A673 (cell line): ENCODE measurements around the gene HECW1. TPM values are rescaled to one million over a fixed set of nuclear protein-coding genes. Genes with fewer than 3 reads are reported as not detected.

Experiments used
- BruUV-seq: library from RNA; stranded (reverse); fragments of 400-500 nt; replicated peaks from 2 replicates; lab custom pipeline; 2021; lab: Mats Ljungman, UMichigan
- CTCF ChIA-PET: fragments of 300-600 bp; sonication (Branson Sonifier 250); formaldehyde crosslinking; loops from one replicate; lab custom pipeline; 2022; ENCODE audit warnings: antibody characterized with exemption; lab: Charles Lee
- POLR2A ChIA-PET: fragments of 300-600 bp; sonication (Branson Sonifier 250); formaldehyde crosslinking; loops from one replicate; lab custom pipeline; 2022; ENCODE audit warnings: antibody characterized with exemption; ENCODE audit not compliant: low non-redundant PET; lab: Charles Lee
- DNase-seq: peaks from one replicate; pipeline ENCODE4 v3.0.0-alpha.2; 2015; ENCODE audit warnings: low spot score
- H3K27ac ChIP-seq: fragments of 200-600 bp; sonication (generic); 2 replicates; pipeline ENCODE4 v1.5.1; 2016; ENCODE audit warnings: mixed run types, low read depth, mild to moderate bottlenecking, mixed read lengths, antibody characterized with exemption, low read length; ENCODE audit not compliant: poor library complexity, severe bottlenecking
- H3K27me3 ChIP-seq: fragments of 200-600 bp; sonication (generic); replicated peaks from 2 replicates; pipeline ENCODE4 v1.6.1; 2017; ENCODE audit warnings: mixed run types, low read depth, mild to moderate bottlenecking, mixed read lengths, antibody characterized with exemption, low read length; ENCODE audit not compliant: insufficient read depth, poor library complexity
- H3K36me3 ChIP-seq: fragments of 200-600 bp; sonication (generic); 2 replicates; pipeline ENCODE4 v1.6.1; 2016; ENCODE audit warnings: mixed run types, mild to moderate bottlenecking, mixed read lengths, antibody characterized with exemption, low read length; ENCODE audit not compliant: insufficient read depth, poor library complexity, severe bottlenecking
- H3K4me1 ChIP-seq: fragments of 200-600 bp; sonication (generic); 2 replicates; pipeline ENCODE4 v1.6.1; 2017; ENCODE audit warnings: mixed run types, mild to moderate bottlenecking, mixed read lengths, antibody characterized with exemption, low read length; ENCODE audit not compliant: insufficient read depth, poor library complexity, severe bottlenecking
- H3K4me3 ChIP-seq: fragments of 200-600 bp; sonication (generic); 2 replicates; pipeline ENCODE4 v1.5.1; 2016; ENCODE audit warnings: low read depth, mixed run types, mild to moderate bottlenecking, mixed read lengths, low read length; ENCODE audit not compliant: poor library complexity, severe bottlenecking
- H3K9me3 ChIP-seq: fragments of 200-600 bp; sonication (generic); 2 replicates; pipeline ENCODE4 v1.6.1; 2016; ENCODE audit warnings: mixed run types, low read depth, mild to moderate bottlenecking, mixed read lengths, antibody characterized with exemption, low read length; ENCODE audit not compliant: poor library complexity, severe bottlenecking
- EZH2 ChIP-seq: fragments of 200-600 bp; sonication (generic); IDR thresholded peaks from 2 replicates; pipeline ENCODE4 v1.6.1; 2017; ENCODE audit warnings: borderline replicate concordance, low read depth, mild to moderate bottlenecking, mixed read lengths, antibody characterized with exemption, low read length; ENCODE audit not compliant: poor library complexity, severe bottlenecking
- intact Hi-C: fragments of 100-400 bp; cut with micrococcal nuclease; formaldehyde crosslinking; loops from one replicate; pipeline ENCODE4 v1.10.0; 2022; ENCODE audit not compliant: unreplicated experiment
- total RNA-seq: library from RNA; stranded (reverse); gene quantifications from 2 replicates; pipeline ENCODE4 v1.2.3, GENCODE V29; 2021
- TF ChIP-seq, protein P1 (sequence below): fragments of 300-800, 200-600 bp; sonication (generic); conservative IDR thresholded peaks from 2 replicates; pipeline ENCODE4 v1.5.1; 2017; ENCODE audit warnings: low read depth, mild to moderate bottlenecking, antibody characterized with exemption, low read length, moderate library complexity, mixed read lengths

The HECW1 gene
- total RNA-seq, 1 experiment from 2014 or later: 0.39 TPM

DNA sequence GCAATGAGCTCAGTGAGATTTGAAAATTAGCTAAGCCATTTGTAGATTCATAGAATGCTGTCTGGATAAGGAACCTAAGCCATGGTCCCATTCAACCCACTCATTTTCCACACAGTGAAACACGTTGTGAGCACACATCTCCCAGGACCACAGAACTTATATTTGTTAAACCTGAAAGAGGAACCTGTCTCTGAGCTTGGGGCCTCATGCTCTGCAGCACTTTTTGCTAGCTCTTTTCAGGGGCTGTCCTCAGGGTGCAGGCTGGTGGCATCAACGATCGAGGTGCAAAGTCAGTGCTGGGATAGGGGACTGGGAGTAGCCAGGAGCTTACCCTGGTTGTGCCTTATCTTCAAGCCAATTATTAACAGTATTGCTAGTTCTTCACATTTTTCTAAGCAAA lies 11.9 kb downstream of the HECW1 start:
- Histone ChIP-seq H3K4me1 (no peaks in the 10 kb centered on the region), H3K27ac (no peak overlapping the region), H3K4me3 (no peak overlapping the region), H3K36me3 (no peaks in the 10 kb centered on the region), H3K27me3 (no peaks in the 10 kb centered on the region), H3K9me3 (no peaks in the 10 kb centered on the region)
- ChIA-PET CTCF (no interaction called here), POLR2A (no interaction called here)
- intact Hi-C loops: no loop called here
- TF ChIP-seq, protein P1, sequence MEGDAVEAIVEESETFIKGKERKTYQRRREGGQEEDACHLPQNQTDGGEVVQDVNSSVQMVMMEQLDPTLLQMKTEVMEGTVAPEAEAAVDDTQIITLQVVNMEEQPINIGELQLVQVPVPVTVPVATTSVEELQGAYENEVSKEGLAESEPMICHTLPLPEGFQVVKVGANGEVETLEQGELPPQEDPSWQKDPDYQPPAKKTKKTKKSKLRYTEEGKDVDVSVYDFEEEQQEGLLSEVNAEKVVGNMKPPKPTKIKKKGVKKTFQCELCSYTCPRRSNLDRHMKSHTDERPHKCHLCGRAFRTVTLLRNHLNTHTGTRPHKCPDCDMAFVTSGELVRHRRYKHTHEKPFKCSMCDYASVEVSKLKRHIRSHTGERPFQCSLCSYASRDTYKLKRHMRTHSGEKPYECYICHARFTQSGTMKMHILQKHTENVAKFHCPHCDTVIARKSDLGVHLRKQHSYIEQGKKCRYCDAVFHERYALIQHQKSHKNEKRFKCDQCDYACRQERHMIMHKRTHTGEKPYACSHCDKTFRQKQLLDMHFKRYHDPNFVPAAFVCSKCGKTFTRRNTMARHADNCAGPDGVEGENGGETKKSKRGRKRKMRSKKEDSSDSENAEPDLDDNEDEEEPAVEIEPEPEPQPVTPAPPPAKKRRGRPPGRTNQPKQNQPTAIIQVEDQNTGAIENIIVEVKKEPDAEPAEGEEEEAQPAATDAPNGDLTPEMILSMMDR: no peak
- TF ChIP-seq EZH2: no peak
- no peak for DNase-seq
- BruUV-seq: no TSS peak

DNA sequence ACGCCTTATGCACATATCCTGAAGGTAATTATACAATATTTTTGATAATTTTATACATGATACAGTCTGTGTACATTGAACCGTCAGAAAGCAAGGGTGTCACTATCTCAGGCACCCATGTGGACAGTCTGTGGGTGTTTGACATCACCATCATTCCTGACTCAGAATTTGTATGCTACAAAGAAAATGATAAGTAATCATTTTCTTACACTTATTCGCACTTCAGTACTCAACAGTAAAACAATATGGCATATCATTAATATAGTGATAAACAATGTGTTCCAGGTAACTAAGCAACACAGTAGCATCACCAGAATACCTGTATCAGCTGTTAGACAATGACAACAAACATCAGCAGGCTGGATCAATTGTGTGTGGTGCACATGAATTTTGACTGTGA lies 17.9 kb downstream of the HECW1 start:
- ChIA-PET POLR2A (no interaction called here), CTCF (no interaction called here)
- Histone ChIP-seq H3K4me1 (peaks cover 3% of the 10 kb centered on the region), H3K36me3 (no peaks in the 10 kb centered on the region), H3K9me3 (no peaks in the 10 kb centered on the region), H3K27ac (no peak overlapping the region), H3K4me3 (no peak overlapping the region), H3K27me3 (no peaks in the 10 kb centered on the region)
- intact Hi-C loops: no loop called here
- TF ChIP-seq, protein P1: no peak
- TF ChIP-seq EZH2: no peak
- no TSS peak for BruUV-seq
- DNase-seq: no peak

DNA sequence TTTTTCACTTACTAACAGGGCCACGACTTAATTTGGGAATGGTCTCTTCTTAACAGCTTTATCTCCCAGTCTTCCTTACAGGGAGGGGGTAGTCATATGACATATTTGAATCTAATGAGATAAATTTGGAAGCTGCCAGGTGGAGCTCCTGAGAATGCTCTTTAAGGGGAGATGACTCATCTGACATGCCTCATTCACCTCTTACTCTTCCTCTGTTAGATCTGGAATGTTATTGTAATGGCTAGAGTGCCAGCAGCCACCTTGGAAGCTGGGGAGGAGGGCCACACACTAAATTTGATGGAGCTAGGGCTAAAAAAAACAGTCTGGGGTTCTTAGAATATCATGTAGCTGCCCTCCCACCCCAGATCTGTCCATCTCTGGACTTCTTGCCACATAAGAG lies 22.7 kb downstream of the HECW1 start:
- Histone ChIP-seq H3K4me3 (no peak overlapping the region), H3K4me1 (peaks cover 44% of the 10 kb centered on the region), H3K36me3 (no peaks in the 10 kb centered on the region), H3K27me3 (no peaks in the 10 kb centered on the region), H3K9me3 (no peaks in the 10 kb centered on the region), H3K27ac (no peak overlapping the region)
- POLR2A ChIA-PET: no interaction called here
- intact Hi-C loops: no loop called here
- no peak for TF ChIP-seq EZH2
- TF ChIP-seq, protein P1: no peak
- CTCF ChIA-PET: no interaction called here
- no TSS peak for BruUV-seq
- no peak for DNase-seq
